Activated naive CD8-positive, alpha-beta T cell treated with anti-CD3 and anti-CD28 coated beads for 36 hours (primary cell): ENCODE results near the gene OLA1. TPM values are rescaled to one million over a fixed set of nuclear protein-coding genes. Genes with fewer than 3 reads are reported as not detected.
A peak's percentile ranks its signal among the peaks of the same experiment; 100 is the strongest.
"Not testable (repeated sequence)": the region's sequence is repeated elsewhere in the genome, so short reads cannot be mapped to it uniquely, and the experiment has no call there.

Experiments used
- DNase-seq: peaks from one replicate; pipeline ENCODE4 v3.0.0; 2021
- H3K27ac Mint-ChIP-seq: one replicate; pipeline ENCODE4 v1.8.0; 2022; ENCODE audit warnings: mild to moderate bottlenecking, moderate library complexity, mixed read lengths
- H3K27me3 Mint-ChIP-seq: one replicate; pipeline ENCODE4 v1.8.0; 2022; ENCODE audit warnings: mild to moderate bottlenecking, mixed read lengths
- H3K36me3 Mint-ChIP-seq: one replicate; pipeline ENCODE4 v1.8.0; 2021; ENCODE audit warnings: mild to moderate bottlenecking, mixed read lengths
- H3K4me1 Mint-ChIP-seq: one replicate; pipeline ENCODE4 v1.8.0; 2021; ENCODE audit warnings: mixed read lengths
- H3K4me3 Mint-ChIP-seq: one replicate; pipeline ENCODE4 v1.8.0; 2022; ENCODE audit warnings: mild to moderate bottlenecking, moderate library complexity, mixed read lengths
- H3K9me3 Mint-ChIP-seq: one replicate; pipeline ENCODE4 v1.8.0; 2022; ENCODE audit warnings: mixed read lengths
- total RNA-seq, 2 experiments: library from RNA; stranded (reverse); gene quantifications; one replicate each; pipeline ENCODE4 v1.2.3, GENCODE V29; 2021

The OLA1 gene
- 100 to 1,000 TPM; 161 to 166 TPM for total RNA-seq

DNA sequence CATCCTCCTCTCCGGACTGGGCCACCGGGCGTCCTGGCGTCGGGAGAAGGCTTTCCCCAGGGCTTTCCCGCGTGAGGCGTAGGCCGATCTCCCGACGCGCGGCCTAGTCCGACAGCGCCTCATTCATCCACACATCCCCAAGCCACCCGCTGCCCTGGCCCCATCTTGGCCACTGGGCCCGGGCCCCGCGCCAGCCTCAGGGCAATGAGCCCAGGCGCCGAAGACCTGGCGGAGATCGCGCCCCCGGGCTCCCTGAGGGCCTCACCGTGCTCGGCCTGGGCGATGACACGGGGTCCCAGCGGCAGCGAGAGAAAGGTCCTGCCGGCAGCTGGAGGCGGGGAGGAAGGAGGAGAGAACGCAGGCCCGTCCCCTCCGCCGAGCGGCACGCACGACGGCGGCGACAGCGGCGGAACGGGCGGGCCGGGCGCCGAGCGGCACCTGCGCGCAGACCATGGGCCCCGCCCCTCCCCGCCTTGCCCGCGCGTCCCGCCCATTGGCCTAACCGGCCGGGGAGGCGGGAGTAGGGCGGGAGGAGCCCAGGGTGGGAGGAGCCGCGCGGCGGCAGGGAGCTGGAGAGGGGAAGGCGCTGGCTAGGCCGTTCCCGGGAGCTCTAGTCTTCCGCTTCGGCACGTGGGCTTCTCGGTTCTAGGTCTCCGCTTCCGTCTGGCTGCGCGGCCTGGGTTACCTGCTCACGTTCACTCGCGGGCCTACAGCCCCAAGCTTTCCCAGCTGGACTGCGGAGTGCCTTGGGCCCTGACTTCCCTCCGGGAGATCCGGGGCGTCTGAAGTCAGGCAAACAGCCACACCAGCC is at the start of gene OLA1:
Gene OLA1, minus strand, starts transcription at position 346 of the 811 bp plus-strand sequence. CDS start 1,717 bp downstream, outside the sequence.
- H3K4me1 Mint-ChIP-seq = peaks cover 20% of the 10 kb centered on the region
- peak within 1 kb of the TSS; percentile 92 for H3K27ac Mint-ChIP-seq
- peak; percentile 99 for DNase-seq
- no peaks in the 10 kb centered on the region for H3K27me3 Mint-ChIP-seq
- H3K4me3 Mint-ChIP-seq = peak within 1 kb of the TSS; percentile 87
- H3K9me3 Mint-ChIP-seq = no peaks in the 10 kb centered on the region
- peaks cover 27% of the 10 kb centered on the region for H3K36me3 Mint-ChIP-seq

- no peak for DNase-seq
- Mint-ChIP-seq H3K4me3 (no peak overlapping the region), H3K4me1 (no peaks in the 10 kb centered on the region), H3K36me3 (no peaks in the 10 kb centered on the region), H3K27ac (no peak overlapping the region), H3K9me3 (peaks cover 8% of the 10 kb centered on the region), H3K27me3 (peaks cover 8% of the 10 kb centered on the region)
Measured at GRCh38 chr2:174292908-174293307, 44.6 kb upstream of the OLA1 start.

DNA sequence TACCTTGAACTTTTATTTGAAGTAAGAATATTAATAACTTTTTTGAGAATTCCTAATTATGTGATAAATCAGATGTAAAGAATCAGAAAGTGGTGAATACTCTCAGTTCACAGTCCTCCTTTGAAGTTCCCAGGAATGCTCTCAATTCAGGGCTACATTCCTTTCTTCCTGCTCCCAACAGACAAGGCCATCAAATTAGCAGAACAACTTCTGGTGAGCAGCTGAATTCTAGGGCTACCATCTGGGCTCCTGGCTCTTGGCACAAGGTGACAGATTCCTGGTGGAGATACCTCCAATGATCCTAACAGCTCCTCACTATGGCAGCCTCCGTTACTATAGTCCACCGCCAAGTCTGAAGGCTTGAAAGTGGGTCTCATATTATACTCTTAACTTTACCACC is 37.8 kb upstream of the OLA1 start:
- DNase-seq = no peak
- Mint-ChIP-seq H3K9me3 (peaks cover 4% of the 10 kb centered on the region), H3K36me3 (no peaks in the 10 kb centered on the region), H3K27me3 (peaks cover 25% of the 10 kb centered on the region), H3K4me3 (no peak overlapping the region), H3K27ac (no peak overlapping the region), H3K4me1 (no peaks in the 10 kb centered on the region)

DNA sequence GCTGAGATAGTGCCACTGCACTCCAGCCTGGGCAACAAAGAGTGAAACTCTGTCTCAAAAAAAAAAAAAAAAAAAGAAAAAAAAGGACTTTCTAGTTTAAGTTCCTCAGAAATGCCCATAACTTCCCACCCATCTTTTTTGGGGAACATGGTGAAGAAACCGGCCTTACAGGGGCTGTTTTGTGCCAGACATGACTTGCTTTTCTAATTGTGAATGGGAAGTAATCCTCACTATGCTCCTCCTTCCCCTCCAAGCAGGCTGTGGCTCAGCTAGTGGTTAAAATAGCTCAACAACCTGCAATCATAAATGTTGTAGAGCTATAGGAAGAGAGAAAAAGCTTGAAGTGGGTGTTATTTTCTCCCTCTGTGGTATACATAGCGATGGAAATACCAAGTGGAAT is 34.1 kb upstream of the OLA1 start:
- no peak for DNase-seq
- Mint-ChIP-seq H3K27me3 (peaks cover 30% of the 10 kb centered on the region), H3K27ac (no peak overlapping the region), H3K9me3 (no peaks in the 10 kb centered on the region), H3K36me3 (no peaks in the 10 kb centered on the region), H3K4me1 (no peaks in the 10 kb centered on the region), H3K4me3 (no peak overlapping the region)

GRCh38 chr2:174281736-174282135 is 33.4 kb upstream of the OLA1 start:
- DNase-seq = no peak
- Mint-ChIP-seq H3K27me3 (peaks cover 24% of the 10 kb centered on the region), H3K9me3 (no peaks in the 10 kb centered on the region), H3K27ac (no peak overlapping the region), H3K4me1 (no peaks in the 10 kb centered on the region), H3K36me3 (no peaks in the 10 kb centered on the region), H3K4me3 (no peak overlapping the region)

DNA sequence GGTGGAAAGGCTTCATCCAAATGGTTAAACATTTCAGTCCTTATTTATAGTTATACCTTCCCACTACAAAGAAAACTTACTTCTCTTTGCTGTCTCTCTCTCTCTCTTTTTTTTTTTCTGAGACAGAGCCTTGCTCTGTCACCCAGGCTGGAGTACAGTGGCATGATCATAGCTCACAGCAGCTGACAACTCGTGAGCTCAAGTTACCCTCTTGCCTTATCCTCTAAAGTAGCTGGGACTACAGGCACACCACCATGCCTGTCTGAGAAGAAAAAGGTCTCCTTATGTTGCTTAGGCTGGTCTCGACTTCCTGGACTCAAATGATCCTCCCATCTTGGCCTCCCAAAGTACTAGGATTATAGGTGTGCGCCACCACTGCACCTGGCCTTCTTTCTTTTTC is 32.3 kb upstream of the OLA1 start:
- Mint-ChIP-seq H3K4me3 (no peak overlapping the region), H3K36me3 (no peaks in the 10 kb centered on the region), H3K9me3 (no peaks in the 10 kb centered on the region), H3K27me3 (peaks cover 22% of the 10 kb centered on the region), H3K27ac (no peak overlapping the region), H3K4me1 (no peaks in the 10 kb centered on the region)
- no peak for DNase-seq

DNA sequence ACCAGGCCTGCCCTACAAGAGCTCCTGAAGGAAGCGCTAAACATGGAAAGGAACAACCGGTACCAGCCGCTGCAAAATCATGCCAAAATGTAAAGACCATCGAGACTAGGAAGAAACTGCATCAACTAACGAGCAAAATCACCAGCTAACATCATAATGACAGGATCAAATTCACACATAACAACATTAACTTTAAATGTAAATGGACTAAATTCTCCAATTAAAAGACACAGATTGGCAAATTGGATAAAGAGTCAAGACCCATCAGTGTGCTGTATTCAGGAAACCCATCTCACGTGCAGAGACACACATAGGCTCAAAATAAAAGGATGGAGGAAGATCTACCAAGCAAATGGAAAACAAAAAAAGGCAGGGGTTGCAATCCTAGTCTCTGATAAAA is 21.9 kb upstream of the OLA1 start:
- H3K4me3 Mint-ChIP-seq, H3K36me3 Mint-ChIP-seq, H3K4me1 Mint-ChIP-seq, DNase-seq, H3K9me3 Mint-ChIP-seq, H3K27ac Mint-ChIP-seq: not testable (repeated sequence)
- peaks cover 21% of the 10 kb centered on the region for H3K27me3 Mint-ChIP-seq

DNA sequence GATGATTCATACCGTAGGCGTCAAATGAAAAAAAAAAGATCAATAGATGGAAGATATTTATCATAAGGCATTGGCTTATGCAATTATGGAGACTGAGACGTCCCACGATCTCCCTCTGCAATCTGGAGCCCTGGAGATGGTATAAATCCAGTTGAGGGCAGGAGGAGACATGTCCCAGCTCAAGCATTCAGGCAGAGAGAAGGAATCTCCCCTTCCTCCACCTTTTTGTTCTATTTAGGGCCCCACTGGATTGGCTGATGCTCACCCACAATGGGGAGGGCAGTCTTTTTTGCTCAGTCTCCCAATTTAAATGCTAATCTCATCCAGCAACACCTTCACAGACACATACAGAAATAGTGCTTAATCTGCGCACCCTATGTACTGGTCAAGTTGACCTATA is 18.0 kb upstream of the OLA1 start:
- Mint-ChIP-seq H3K4me3 (no peak overlapping the region), H3K27me3 (peaks cover 29% of the 10 kb centered on the region), H3K27ac (no peak overlapping the region), H3K9me3 (no peaks in the 10 kb centered on the region), H3K4me1 (no peaks in the 10 kb centered on the region), H3K36me3 (no peaks in the 10 kb centered on the region)
- no peak for DNase-seq

- peaks cover 29% of the 10 kb centered on the region for H3K27me3 Mint-ChIP-seq
- H3K27ac Mint-ChIP-seq = no peak overlapping the region
- H3K4me1 Mint-ChIP-seq = no peaks in the 10 kb centered on the region
- DNase-seq = no peak
- no peaks in the 10 kb centered on the region for H3K9me3 Mint-ChIP-seq
- no peaks in the 10 kb centered on the region for H3K36me3 Mint-ChIP-seq
- H3K4me3 Mint-ChIP-seq = no peak overlapping the region
Measured at GRCh38 chr2:174263997-174264396, 15.7 kb upstream of the OLA1 start.

DNA sequence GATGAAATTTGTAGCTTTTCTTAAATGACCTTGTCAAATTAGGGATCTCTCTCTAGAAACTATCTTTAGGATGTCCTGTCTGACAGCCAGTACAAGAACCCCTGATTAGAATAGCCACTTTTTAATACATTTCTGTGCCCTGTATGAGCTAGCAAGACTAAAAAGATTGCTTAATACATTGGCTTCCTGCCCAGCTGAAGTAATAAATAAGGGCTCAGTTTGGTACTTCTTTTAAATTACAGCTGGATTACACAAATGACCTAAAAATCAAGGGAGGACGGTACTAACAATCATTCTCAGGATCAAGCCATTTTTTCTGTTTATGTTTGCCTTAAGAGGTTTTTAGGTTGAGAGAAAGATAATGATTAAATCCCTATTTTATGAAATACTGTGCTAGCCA is 11.6 kb upstream of the OLA1 start:
- no peaks in the 10 kb centered on the region for H3K4me1 Mint-ChIP-seq
- no peak overlapping the region for H3K4me3 Mint-ChIP-seq
- peaks cover 9% of the 10 kb centered on the region for H3K27me3 Mint-ChIP-seq
- H3K27ac Mint-ChIP-seq = no peak overlapping the region
- no peaks in the 10 kb centered on the region for H3K9me3 Mint-ChIP-seq
- DNase-seq = no peak
- H3K36me3 Mint-ChIP-seq = no peaks in the 10 kb centered on the region

- Mint-ChIP-seq H3K4me3 (no peak overlapping the region), H3K9me3 (no peaks in the 10 kb centered on the region), H3K27ac (no peak overlapping the region), H3K27me3 (peaks cover 4% of the 10 kb centered on the region), H3K4me1 (peaks cover 2% of the 10 kb centered on the region), H3K36me3 (no peaks in the 10 kb centered on the region)
- DNase-seq = no peak
Measured at GRCh38 chr2:174254267-174254666, 5.9 kb upstream of the OLA1 start.

GRCh38 chr2:174248998-174249592 is 763 bp upstream of the OLA1 start:
- Mint-ChIP-seq H3K9me3 (no peaks in the 10 kb centered on the region), H3K36me3 (peaks cover 21% of the 10 kb centered on the region), H3K27ac (peak overlapping the region; percentile 92), H3K27me3 (no peaks in the 10 kb centered on the region), H3K4me1 (peaks cover 15% of the 10 kb centered on the region), H3K4me3 (peak overlapping the region; percentile 83)
- no peak for DNase-seq

DNA sequence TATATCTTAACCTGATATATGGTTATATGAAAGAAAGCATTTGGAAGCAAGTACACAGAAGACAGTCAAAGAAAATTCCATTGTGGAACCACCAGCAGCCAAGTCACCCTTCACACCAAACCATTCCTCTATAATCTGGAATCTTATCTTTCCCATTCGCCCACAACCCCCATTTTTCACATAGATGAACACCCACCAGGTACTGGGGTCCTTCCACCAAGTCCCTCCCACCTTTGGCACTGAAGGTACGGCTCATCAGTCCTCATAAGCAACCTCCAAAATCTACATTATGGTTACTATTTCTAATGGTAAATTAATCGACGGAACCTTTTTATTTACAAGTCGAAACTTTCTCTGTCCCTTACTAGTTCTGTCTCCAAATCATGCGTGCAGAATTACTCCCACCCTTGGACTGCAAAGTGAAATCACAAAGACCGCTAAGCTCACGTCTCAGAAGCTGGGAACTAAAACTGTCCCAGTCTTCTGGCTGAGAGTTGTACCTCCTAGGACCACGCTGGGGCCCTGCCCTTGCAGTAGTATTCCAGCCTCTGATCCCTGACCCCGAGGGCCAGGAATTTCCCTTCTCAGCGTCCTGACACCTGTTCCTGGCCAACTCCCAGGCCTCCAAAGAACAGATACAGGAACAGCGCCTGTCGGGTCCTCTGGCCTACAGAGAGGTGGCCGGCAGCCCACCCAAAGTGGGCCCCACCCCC is 702 bp downstream of the OLA1 start:
- H3K27ac Mint-ChIP-seq = peak overlapping the region; percentile 82
- no peaks in the 10 kb centered on the region for H3K27me3 Mint-ChIP-seq
- H3K36me3 Mint-ChIP-seq = peaks cover 33% of the 10 kb centered on the region
- DNase-seq = no peak
- H3K4me3 Mint-ChIP-seq = peak overlapping the region; percentile 87
- H3K9me3 Mint-ChIP-seq = no peaks in the 10 kb centered on the region
- H3K4me1 Mint-ChIP-seq = peaks cover 20% of the 10 kb centered on the region

- H3K9me3 Mint-ChIP-seq = no peaks in the 10 kb centered on the region
- no peak for DNase-seq
- no peak overlapping the region for H3K27ac Mint-ChIP-seq
- peaks cover 38% of the 10 kb centered on the region for H3K36me3 Mint-ChIP-seq
- peaks cover 20% of the 10 kb centered on the region for H3K4me1 Mint-ChIP-seq
- H3K27me3 Mint-ChIP-seq = no peaks in the 10 kb centered on the region
- peak overlapping the region; percentile 48 for H3K4me3 Mint-ChIP-seq
Measured at GRCh38 chr2:174246944-174247381, 1.4 kb downstream of the OLA1 start.

DNA sequence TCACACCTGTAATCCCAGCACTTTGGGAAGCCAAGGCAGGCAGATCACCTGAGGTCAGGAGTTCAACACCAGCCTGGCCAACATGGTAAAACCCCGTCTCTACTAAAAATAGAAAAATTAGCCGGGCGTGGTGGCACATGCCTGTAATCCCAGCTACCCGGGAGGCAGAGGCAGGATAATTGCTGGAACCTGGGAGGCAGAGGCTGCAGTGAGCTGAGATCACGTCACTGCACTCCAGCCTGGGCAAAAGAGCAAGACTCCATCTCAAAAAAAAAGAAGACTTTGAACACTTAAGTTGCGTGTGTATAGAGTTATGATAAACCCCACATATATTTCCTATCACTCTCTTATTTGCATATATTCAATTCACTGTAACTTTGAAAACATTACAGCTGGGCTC is 2.7 kb downstream of the OLA1 start:
- H3K27me3 Mint-ChIP-seq, H3K27ac Mint-ChIP-seq, DNase-seq, H3K4me3 Mint-ChIP-seq, H3K9me3 Mint-ChIP-seq: not testable (repeated sequence)
- Mint-ChIP-seq H3K4me1 (peaks cover 27% of the 10 kb centered on the region), H3K36me3 (peaks cover 51% of the 10 kb centered on the region)
